Natural killer cell (primary cell): Measurements from ENCODE around the gene TMEM150C. TPM values are rescaled to one million over a fixed set of nuclear protein-coding genes. Genes with fewer than 3 reads are reported as not detected.

ENCODE experiments used
- ATAC-seq, 3 donors: fragments of 150-1000 bp in 2 of 3; fragments of 200-7000 bp in 1 of 3; cut with Tn5 transposase; 1 replicate in 1 of 3; 2 replicates in 2 of 3; pipeline ENCODE4 v1.10.0; 2021; ENCODE audit warnings: mild to moderate bottlenecking in 2 of 3, moderate library complexity in 2 of 3
- DNase-seq, 2 donors: peaks; one replicate each; pipeline versions ENCODE4 v3.0.0 to v3.0.0-alpha.2; 2013 to 2021; ENCODE audit warnings: mixed read lengths in 1 of 2
- H3K27ac ChIP-seq: one replicate; pipeline ENCODE4 v1.5.1; 2013; ENCODE audit warnings: mild to moderate bottlenecking, low read length
- H3K27me3 ChIP-seq: one replicate; pipeline ENCODE4 v1.6.1; 2013; ENCODE audit warnings: low read length; ENCODE audit not compliant: control insufficient read depth, insufficient read depth
- H3K36me3 ChIP-seq: one replicate; pipeline ENCODE4 v1.6.1; 2013; ENCODE audit warnings: low read length; ENCODE audit not compliant: control insufficient read depth, insufficient read depth
- H3K4me1 ChIP-seq: one replicate; pipeline ENCODE4 v1.6.1; 2013; ENCODE audit warnings: low read length; ENCODE audit not compliant: control insufficient read depth, insufficient read depth
- H3K4me3 ChIP-seq: one replicate; pipeline ENCODE4 v1.5.1; 2013; ENCODE audit warnings: low read length
- H3K9me3 ChIP-seq: one replicate; pipeline ENCODE4 v1.6.1; 2013; ENCODE audit warnings: low read length; ENCODE audit not compliant: control insufficient read depth, insufficient read depth
- H3K27ac Mint-ChIP-seq, 2 donors: one replicate each; pipeline ENCODE4 v1.8.0; 2022; ENCODE audit warnings: mild to moderate bottlenecking in 2 of 2, mixed read lengths in 2 of 2, moderate library complexity in 1 of 2
- H3K27me3 Mint-ChIP-seq, 2 donors: one replicate each; pipeline ENCODE4 v1.8.0; 2022; ENCODE audit warnings: low read depth in 2 of 2, mixed read lengths in 2 of 2
- H3K36me3 Mint-ChIP-seq: one replicate; pipeline ENCODE4 v1.8.0; 2022; ENCODE audit warnings: mixed read lengths
- H3K4me1 Mint-ChIP-seq, 2 donors: one replicate each; pipeline ENCODE4 v1.8.0; 2022; ENCODE audit warnings: mixed read lengths in 2 of 2
- H3K4me3 Mint-ChIP-seq: one replicate; pipeline ENCODE4 v1.8.0; 2022; ENCODE audit warnings: mild to moderate bottlenecking, moderate library complexity, mixed read lengths
- H3K9me3 Mint-ChIP-seq, 2 donors: one replicate each; pipeline ENCODE4 v1.8.0; 2022; ENCODE audit warnings: mixed read lengths in 2 of 2
- WGBS: methylation state at CpG from one replicate; pipeline ENCODE4 v1.1.7; 2013; ENCODE audit warnings: missing lambda C conversion rate; ENCODE audit not compliant: insufficient coverage; 5-methylcytosine and 5-hydroxymethylcytosine counted together
- intact Hi-C: fragments of 100-400 bp; cut with micrococcal nuclease; formaldehyde crosslinking; loops from one replicate; pipeline ENCODE4 v1.14.2; 2022
- total RNA-seq, 4 donors: library from RNA; stranded (reverse); fragments of 120-200 nt in 1 of 4; gene quantifications; one replicate each; pipeline versions ENCODE4 v1.2.3 to v1.2.4, GENCODE V29; 2013 to 2022
- TF ChIP-seq, protein P1 (sequence below): fragments of 200-600 bp; IDR thresholded peaks from one replicate; pipeline ENCODE4 v1.8.0; 2022; ENCODE audit warnings: antibody characterized with exemption

The TMEM150C gene
- total RNA-seq, 3 donors from 2014 or later (not counting 1 experiment from before 2014, with no cell fraction given), result not detected

DNA sequence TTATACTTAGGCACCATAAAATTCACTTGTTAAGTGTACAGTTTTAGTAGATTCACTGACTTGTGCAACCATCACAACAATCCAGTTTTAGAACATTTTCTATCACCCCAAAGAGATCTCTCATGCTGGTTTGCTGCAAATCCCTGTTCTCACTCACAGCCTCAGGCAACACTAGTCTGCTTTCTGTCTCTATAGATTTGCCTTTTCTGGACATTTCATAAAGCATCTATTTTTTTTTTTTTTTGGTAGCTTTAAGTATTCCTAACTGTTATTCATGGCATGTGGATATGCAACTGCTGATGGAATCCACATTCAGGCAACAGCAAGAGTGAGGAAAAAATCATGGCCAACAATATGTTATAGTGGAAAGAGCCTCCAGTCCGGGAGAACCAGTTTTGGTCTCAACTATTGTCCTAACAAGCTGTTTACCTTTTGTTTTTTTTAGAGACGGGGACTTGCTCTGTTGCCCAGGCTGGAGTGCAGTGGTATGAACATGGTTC, 27.0 kb upstream of the TMEM150C start:
- no peak overlapping the region for H3K27ac ChIP-seq
- no peaks in the 10 kb centered on the region for H3K4me1 ChIP-seq
- DNase-seq (no peak), ATAC-seq (no peak)
- Mint-ChIP-seq H3K27ac (no peak overlapping the region), H3K27me3 (peaks cover 11% of the 10 kb centered on the region in 2 donors), H3K9me3 (no peaks in the 10 kb centered on the region), H3K4me1 (no peaks in the 10 kb centered on the region), H3K4me3 (no peak overlapping the region), H3K36me3 (no peaks in the 10 kb centered on the region)
- WGBS, result 91% methylated on average over 2 of the region's 2 CpGs
- TF ChIP-seq, protein P1, sequence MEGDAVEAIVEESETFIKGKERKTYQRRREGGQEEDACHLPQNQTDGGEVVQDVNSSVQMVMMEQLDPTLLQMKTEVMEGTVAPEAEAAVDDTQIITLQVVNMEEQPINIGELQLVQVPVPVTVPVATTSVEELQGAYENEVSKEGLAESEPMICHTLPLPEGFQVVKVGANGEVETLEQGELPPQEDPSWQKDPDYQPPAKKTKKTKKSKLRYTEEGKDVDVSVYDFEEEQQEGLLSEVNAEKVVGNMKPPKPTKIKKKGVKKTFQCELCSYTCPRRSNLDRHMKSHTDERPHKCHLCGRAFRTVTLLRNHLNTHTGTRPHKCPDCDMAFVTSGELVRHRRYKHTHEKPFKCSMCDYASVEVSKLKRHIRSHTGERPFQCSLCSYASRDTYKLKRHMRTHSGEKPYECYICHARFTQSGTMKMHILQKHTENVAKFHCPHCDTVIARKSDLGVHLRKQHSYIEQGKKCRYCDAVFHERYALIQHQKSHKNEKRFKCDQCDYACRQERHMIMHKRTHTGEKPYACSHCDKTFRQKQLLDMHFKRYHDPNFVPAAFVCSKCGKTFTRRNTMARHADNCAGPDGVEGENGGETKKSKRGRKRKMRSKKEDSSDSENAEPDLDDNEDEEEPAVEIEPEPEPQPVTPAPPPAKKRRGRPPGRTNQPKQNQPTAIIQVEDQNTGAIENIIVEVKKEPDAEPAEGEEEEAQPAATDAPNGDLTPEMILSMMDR, result no peak
- no peaks in the 10 kb centered on the region for H3K9me3 ChIP-seq
- no peaks in the 10 kb centered on the region for H3K36me3 ChIP-seq
- intact Hi-C loops, result no loop called here
- no peaks in the 10 kb centered on the region for H3K27me3 ChIP-seq
- no peak overlapping the region for H3K4me3 ChIP-seq

GRCh38 chr4:82587826-82588540, 26.2 kb upstream of the TMEM150C start:
- intact Hi-C loops, result no loop called here
- Histone ChIP-seq H3K27me3 (no peaks in the 10 kb centered on the region), H3K4me3 (no peak overlapping the region), H3K27ac (no peak overlapping the region), H3K4me1 (no peaks in the 10 kb centered on the region), H3K9me3 (no peaks in the 10 kb centered on the region), H3K36me3 (no peaks in the 10 kb centered on the region)
- Mint-ChIP-seq H3K36me3 (no peaks in the 10 kb centered on the region), H3K9me3 (no peaks in the 10 kb centered on the region), H3K27ac (no peak overlapping the region), H3K4me1 (no peaks in the 10 kb centered on the region), H3K27me3 (peaks cover 11% of the 10 kb centered on the region in 2 donors), H3K4me3 (no peak overlapping the region)
- 84% methylated on average over 8 of the region's 8 CpGs for WGBS
- TF ChIP-seq, protein P1, result no peak
- DNase-seq, result no peak
- ATAC-seq, result no peak

- Mint-ChIP-seq H3K9me3 (no peaks in the 10 kb centered on the region), H3K36me3 (no peaks in the 10 kb centered on the region), H3K27me3 (peaks cover 2% of the 10 kb centered on the region in 2 donors), H3K27ac (no peak overlapping the region), H3K4me1 (no peaks in the 10 kb centered on the region), H3K4me3 (no peak overlapping the region)
- no peak for DNase-seq
- intact Hi-C loops, result no loop called here
- Histone ChIP-seq H3K36me3 (no peaks in the 10 kb centered on the region), H3K4me1 (no peaks in the 10 kb centered on the region), H3K9me3 (no peaks in the 10 kb centered on the region), H3K4me3 (no peak overlapping the region), H3K27ac (no peak overlapping the region), H3K27me3 (no peaks in the 10 kb centered on the region)
- TF ChIP-seq, protein P1, result no peak
- 93% methylated on average over 8 of the region's 8 CpGs for WGBS
- ATAC-seq, result no peak
These were observed 24.1 kb upstream of the TMEM150C start for GRCh38 chr4:82585690-82586435.
